Heart left ventricle (tissue), 16 donors: ENCODE data around the gene TECPR1. TPM values are rescaled to one million over a fixed set of nuclear protein-coding genes. Genes with fewer than 3 reads are reported as not detected.
A peak's percentile ranks its signal among the peaks of the same experiment; 100 is the strongest.

ENCODE experiments used
- ATAC-seq, 4 donors: fragments of 200-7000 bp; cut with Tn5 transposase; one replicate each; pipeline ENCODE4 v1.9.1; 2020 to 2022; ENCODE audit warnings: moderate library complexity in 4 of 4, mild to moderate bottlenecking in 3 of 4, moderate number of reproducible peaks in 1 of 4
- DNase-seq, 5 donors: peaks; one replicate each; pipeline ENCODE4 v3.0.0-alpha.2; 2020
- H3K27ac ChIP-seq, 12 donors: fragments of 200-600 bp; sonication (generic) in 4 of 12; one replicate each; pipeline versions ENCODE4 v1.5.0 to v1.8.0; 2016 to 2022; ENCODE audit warnings: mild to moderate bottlenecking in 2 of 12
- H3K27me3 ChIP-seq, 9 donors: fragments of 200-600 bp; sonication (generic) in 2 of 9; one replicate each; pipeline versions ENCODE4 v1.5.1 to v1.8.0; 2016 to 2022; ENCODE audit warnings: mild to moderate bottlenecking in 3 of 9
- H3K36me3 ChIP-seq, 9 donors: fragments of 200-600 bp; sonication (generic) in 2 of 9; one replicate each; pipeline versions ENCODE4 v1.5.0 to v1.8.0; 2018 to 2022; ENCODE audit warnings: mild to moderate bottlenecking in 2 of 9
- H3K4me1 ChIP-seq, 12 donors: fragments of 200-600 bp; sonication (generic) in 4 of 12; one replicate each; pipeline versions ENCODE4 v1.5.0 to v1.8.0; 2016 to 2022; ENCODE audit warnings: mild to moderate bottlenecking in 3 of 12
- H3K4me3 ChIP-seq, 12 donors: fragments of 200-600 bp; sonication (generic) in 4 of 12; one replicate each; pipeline versions ENCODE4 v1.5.0 to v1.8.0; 2017 to 2022; ENCODE audit warnings: mild to moderate bottlenecking in 9 of 12, moderate library complexity in 4 of 12
- H3K9me3 ChIP-seq, 12 donors: fragments of 200-600 bp; sonication (generic) in 4 of 12; one replicate each; pipeline versions ENCODE4 v1.5.0 to v1.8.0; 2016 to 2022; ENCODE audit warnings: mild to moderate bottlenecking in 1 of 12
- CTCF ChIP-seq, 12 donors: fragments of 200-600 bp; sonication (generic) in 4 of 12; IDR thresholded peaks; one replicate each; pipeline versions ENCODE4 v1.5.0 to v1.8.0; 2018 to 2022; ENCODE audit warnings: antibody characterized with exemption in 12 of 12, mild to moderate bottlenecking in 5 of 12
- POLR2A ChIP-seq, 2 donors: fragments of 450-650 bp; IDR thresholded peaks; one replicate each; pipeline ENCODE4 v1.6.1; 2017; ENCODE audit warnings: antibody characterized with exemption in 2 of 2, mild to moderate bottlenecking in 2 of 2, moderate library complexity in 2 of 2
- WGBS, 4 donors: extraction: QIAGEN DNeasy Blood & Tissue Kit in 2 of 4; methylation state at CpG; one replicate each; pipeline versions ENCODE4 v1.1.5 to v1.1.7; 2013 to 2018; 5-methylcytosine and 5-hydroxymethylcytosine counted together
- intact Hi-C, 10 donors: fragments of 100-400 bp; cut with DNase I; formaldehyde crosslinking; loops; one replicate each; pipeline versions ENCODE4 v1.11.1 to v1.14.2; 2022
- polyA plus RNA-seq, 2 donors: library from polyadenylated mRNA; stranded (reverse); fragments of 200-250 nt; gene quantifications; one replicate each; pipeline ENCODE4 v1.2.3, GENCODE V29; 2013
- total RNA-seq, 9 donors: library from RNA; depleted of rRNA in 2 of 9; stranded (reverse); fragments of >200 nt in 2 of 9; fragmentation: NEBNext Ultra II Directional in 3 of 9; extraction: Animal tissue kit (Norgen Biotek cat#: 25700) in 3 of 9; gene quantifications; one replicate each; pipeline versions ENCODE4 v1.1.0 to v1.2.4, GENCODE V29; 2016 to 2023
- donor health status: ischemic (EF 13 %, LVEDD 7.1; RV severe dilation, severe dysfunction).
- donor health status: healthy with polysubstance abuse.
- donor health status: DM: no; HTN: yes; CAD: no.
- donor health status: DM: no; HTN: no; CAD: no.
- donor health status: ischemic (EF 25% LVEDD 6.9; RV normal size, moderate dysfunction).
- donor health status: ischemic (EF 25% LVEDD 5.7; RV mildly dilated, moderate dysfunction).
- donor health status: healthy.
- donor health status: DM: yes; HTN: yes; CAD: no.
- donor health status: ischemic (EF 35%, LVEDD 5.7; RV mildly dilated, moderate dysfunction).
- donor health status: nonischemic (EF 11% LVEDD 7.7; RV severe dilation, severe dysfunction).
- donor health status: DM: yes; HTN: yes; CAD: no.
- donor health status: PGD.
- donor health status: ischemic (EF 29% LVEDD 5.4; RV normal size, mild dysfunction).
- donor health status: nonischemic (EF 23%, LVEDD 6.1; RV moderate dilation, normal function).

Gene TECPR1
- total and polyA plus RNA-seq, 11 donors = 10.9 to 33.0 (median 22.7) TPM

- no peak overlapping the region for H3K27ac ChIP-seq
- DNase-seq = peak in 1 of 5 donors; percentile 23
- intact Hi-C loops = no loop called here
- H3K4me1 ChIP-seq = peaks cover 0 to 11% (median 0%) of the 10 kb centered on the region in 12 donors
- H3K36me3 ChIP-seq = peaks cover 0 to 23% (median 13%) of the 10 kb centered on the region in 9 donors
- WGBS, 4 donors = 76 to 90% (median 86%) methylated on average over 7 to 8 of the region's 8 CpGs
- H3K9me3 ChIP-seq = no peaks in the 10 kb centered on the region
- peaks cover 0 to 9% (median 0%) of the 10 kb centered on the region in 9 donors for H3K27me3 ChIP-seq
- peak in 1 of 4 donors; percentile 4 for ATAC-seq
- no peak overlapping the region for H3K4me3 ChIP-seq
- no peak for TF ChIP-seq CTCF (IDR thresholded peaks at IDR 0.05)
- TF ChIP-seq POLR2A (IDR thresholded peaks at IDR 0.05) = no peak
Observed at GRCh38 chr7:98213296-98213887, 38.6 kb downstream of the TECPR1 start.

GRCh38 chr7:98212532-98213041, 39.4 kb downstream of the TECPR1 start:
- ATAC-seq (no peak), DNase-seq (peak in 2 of 5 donors; percentile 16 to 61)
- Histone ChIP-seq H3K27ac (no peak overlapping the region), H3K4me1 (peaks cover 0 to 11% (median 0%) of the 10 kb centered on the region in 12 donors), H3K27me3 (peaks cover 0 to 9% (median 0%) of the 10 kb centered on the region in 9 donors), H3K4me3 (no peak overlapping the region), H3K9me3 (no peaks in the 10 kb centered on the region), H3K36me3 (peaks cover 0 to 22% (median 19%) of the 10 kb centered on the region in 9 donors)
- 89 to 93% (median 91%) methylated on average over 10 to 30 of the region's 30 CpGs for WGBS, 4 donors
- no peak for TF ChIP-seq CTCF (IDR thresholded peaks at IDR 0.05)
- intact Hi-C loops = no loop called here

DNA sequence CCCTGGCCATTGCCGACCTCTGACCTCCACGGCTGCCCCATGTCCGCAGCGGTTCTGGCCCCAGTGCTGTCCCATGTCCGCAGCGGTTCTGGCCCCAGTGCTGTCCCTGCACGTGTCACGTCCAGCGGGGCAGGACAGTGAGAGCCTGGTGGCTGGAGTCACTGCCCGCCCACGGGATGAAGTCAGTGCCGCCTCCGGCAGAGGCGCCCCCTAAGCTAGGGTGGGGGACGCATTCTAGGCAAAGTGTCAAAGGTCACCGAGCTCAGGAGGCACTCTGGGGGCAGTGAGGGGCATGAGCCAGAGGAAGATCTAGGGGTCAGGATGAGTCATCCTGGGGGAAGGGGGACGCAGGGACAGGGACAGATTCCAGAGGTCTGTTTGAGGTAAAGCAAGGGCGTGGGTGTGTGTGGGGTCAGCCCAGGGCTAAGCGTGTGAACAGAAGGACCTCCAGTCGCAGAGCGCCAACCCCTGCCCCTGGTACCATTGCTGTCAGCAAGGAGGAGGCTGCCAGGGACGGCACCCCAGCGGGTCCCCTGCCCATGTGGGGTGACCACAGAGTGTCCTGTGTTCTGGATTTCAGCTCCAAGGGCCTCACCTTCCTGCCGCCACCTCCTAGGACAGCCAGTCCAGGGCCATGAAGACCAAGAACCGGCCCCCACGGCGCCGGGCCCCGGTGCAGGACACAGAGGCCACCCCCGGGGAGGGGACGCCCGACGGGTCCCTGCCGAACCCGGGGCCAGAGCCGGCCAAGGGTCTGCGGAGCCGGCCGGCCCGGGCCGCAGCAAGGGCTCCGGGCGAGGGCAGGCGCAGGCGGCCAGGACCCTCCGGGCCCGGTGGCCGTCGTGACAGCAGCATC, 40.1 kb downstream of the TECPR1 start:
- H3K27me3 ChIP-seq = peaks cover 0 to 9% (median 0%) of the 10 kb centered on the region in 9 donors
- WGBS, 4 donors = 82 to 89% (median 86%) methylated on average over 19 to 49 of the region's 49 CpGs
- H3K9me3 ChIP-seq = no peaks in the 10 kb centered on the region
- no peak for TF ChIP-seq POLR2A (IDR thresholded peaks at IDR 0.05)
- no peak for TF ChIP-seq CTCF (IDR thresholded peaks at IDR 0.05)
- peaks cover 0 to 11% (median 0%) of the 10 kb centered on the region in 12 donors for H3K4me1 ChIP-seq
- no peak overlapping the region for H3K27ac ChIP-seq
- peaks cover 0 to 25% (median 19%) of the 10 kb centered on the region in 9 donors for H3K36me3 ChIP-seq
- peak overlapping the region in 8 of 12 donors; percentile 17 to 49 (median 37) for H3K4me3 ChIP-seq
- intact Hi-C loops = no loop called here
- ATAC-seq = peak in 2 of 4 donors; percentile 5 to 18
- peak in 1 of 5 donors; percentile 16 for DNase-seq

- intact Hi-C loops = no loop called here
- Histone ChIP-seq H3K27me3 (peaks cover 0 to 9% (median 0%) of the 10 kb centered on the region in 9 donors), H3K27ac (no peak within 1 kb of the TSS), H3K9me3 (no peaks in the 10 kb centered on the region), H3K4me3 (peak within 1 kb of the TSS in 9 of 12 donors; percentile 19 to 49 (median 36)), H3K36me3 (peaks cover 0 to 30% (median 21%) of the 10 kb centered on the region in 9 donors), H3K4me1 (peaks cover 0 to 11% (median 0%) of the 10 kb centered on the region in 12 donors)
- ATAC-seq = peak in 1 of 4 donors; percentile 27
- 4 to 48% (median 4%) methylated on average over 3 to 44 of the region's 45 CpGs; no CpG with 5 or more reads in 1 of the 4 donors for WGBS, 4 donors
- no peak for TF ChIP-seq POLR2A (IDR thresholded peaks at IDR 0.05)
- TF ChIP-seq CTCF (IDR thresholded peaks at IDR 0.05) = no peak
- peak in 1 of 5 donors; percentile 64 for DNase-seq
Observed at GRCh38 chr7:98211221-98211675, 40.8 kb downstream of the TECPR1 start, which contains the start of gene BHLHA15. Gene BHLHA15, plus strand, starts transcription at chr7:98211439. Its CDS starts 871 bp downstream, at chr7:98212310.
